Cardiac muscle cell (in vitro differentiated cells and primary cell): Measurements from ENCODE around the gene AXIN2. TPM values are rescaled to one million over a fixed set of nuclear protein-coding genes. Genes with fewer than 3 reads are reported as not detected.

Source experiments
- DNase-seq, 2 donors: peaks; one replicate each; pipeline versions ENCODE4 v3.0.0 to v3.0.0-alpha.2; 2010 to 2017; ENCODE audit warnings: low read depth in 1 of 2, low spot score in 1 of 2
- H3K27ac ChIP-seq: fragments of 200-600 bp; sonication (generic); 2 replicates; pipeline ENCODE4 v1.5.1; 2016
- H3K27me3 ChIP-seq: fragments of 200-600 bp; sonication (generic); 2 replicates; pipeline ENCODE4 v1.6.0; 2016; ENCODE audit warnings: control low read depth
- H3K36me3 ChIP-seq: fragments of 200-600 bp; sonication (generic); 2 replicates; pipeline ENCODE4 v1.5.1; 2016; ENCODE audit warnings: control low read depth
- H3K4me1 ChIP-seq: fragments of 200-600 bp; sonication (generic); 2 replicates; pipeline ENCODE4 v1.8.1; 2017; ENCODE audit warnings: low read depth, mild to moderate bottlenecking, mixed run types
- H3K4me3 ChIP-seq: fragments of 200-600 bp; sonication (generic); 2 replicates; pipeline ENCODE4 v1.5.1; 2016; ENCODE audit warnings: mild to moderate bottlenecking
- H3K9me3 ChIP-seq: fragments of 200-600 bp; sonication (generic); 2 replicates; pipeline ENCODE4 v1.5.1; 2017; ENCODE audit warnings: low read depth, mild to moderate bottlenecking, control low read depth
- polyA plus RNA-seq: library from polyadenylated mRNA; unstranded; fragments of >200 nt; fragmentation: Nextera tagmentation; extraction: Ambion mirVana; gene quantifications from 2 replicates; pipeline ENCODE4 v1.2.1, GENCODE V29; 2016
- total RNA-seq: library from RNA; depleted of rRNA; stranded (reverse); fragments of >200 nt; gene quantifications from 2 replicates; pipeline ENCODE4 v1.2.3, GENCODE V29; 2016
- TF ChIP-seq, protein P1 (sequence below): IDR thresholded peaks from 2 replicates; pipeline ENCODE4 v1.5.1; 2012; ENCODE audit warnings: low read depth, mild to moderate bottlenecking, low read length

Gene AXIN2
- total and polyA plus RNA-seq, 2 experiments from 2014 or later, result 22.3 to 35.4 TPM

DNA sequence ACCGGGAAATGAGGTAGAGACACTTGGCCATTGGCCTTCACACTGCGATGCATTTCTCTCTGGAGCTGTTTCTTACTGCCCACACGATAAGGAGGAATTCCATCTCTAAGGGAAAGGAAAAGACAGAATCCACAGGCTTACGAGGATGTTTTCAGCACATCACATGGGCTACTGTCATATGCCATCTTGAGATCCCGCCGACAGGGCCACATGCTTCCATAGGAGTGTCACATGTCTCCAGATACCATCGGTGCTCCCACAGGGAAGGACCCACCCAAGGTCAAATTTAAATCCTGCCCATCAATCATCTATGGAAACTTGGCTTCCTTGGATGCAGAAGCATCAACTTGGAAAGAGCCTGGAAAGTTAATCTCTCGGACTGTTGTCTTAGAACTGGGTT, 20.0 kb downstream of the AXIN2 start:
- DNase-seq, result no peak
- H3K9me3 ChIP-seq, result no peaks in the 10 kb centered on the region
- TF ChIP-seq, protein P1, sequence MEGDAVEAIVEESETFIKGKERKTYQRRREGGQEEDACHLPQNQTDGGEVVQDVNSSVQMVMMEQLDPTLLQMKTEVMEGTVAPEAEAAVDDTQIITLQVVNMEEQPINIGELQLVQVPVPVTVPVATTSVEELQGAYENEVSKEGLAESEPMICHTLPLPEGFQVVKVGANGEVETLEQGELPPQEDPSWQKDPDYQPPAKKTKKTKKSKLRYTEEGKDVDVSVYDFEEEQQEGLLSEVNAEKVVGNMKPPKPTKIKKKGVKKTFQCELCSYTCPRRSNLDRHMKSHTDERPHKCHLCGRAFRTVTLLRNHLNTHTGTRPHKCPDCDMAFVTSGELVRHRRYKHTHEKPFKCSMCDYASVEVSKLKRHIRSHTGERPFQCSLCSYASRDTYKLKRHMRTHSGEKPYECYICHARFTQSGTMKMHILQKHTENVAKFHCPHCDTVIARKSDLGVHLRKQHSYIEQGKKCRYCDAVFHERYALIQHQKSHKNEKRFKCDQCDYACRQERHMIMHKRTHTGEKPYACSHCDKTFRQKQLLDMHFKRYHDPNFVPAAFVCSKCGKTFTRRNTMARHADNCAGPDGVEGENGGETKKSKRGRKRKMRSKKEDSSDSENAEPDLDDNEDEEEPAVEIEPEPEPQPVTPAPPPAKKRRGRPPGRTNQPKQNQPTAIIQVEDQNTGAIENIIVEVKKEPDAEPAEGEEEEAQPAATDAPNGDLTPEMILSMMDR, result no peak
- no peaks in the 10 kb centered on the region for H3K27me3 ChIP-seq
- H3K4me3 ChIP-seq, result no peak overlapping the region
- H3K27ac ChIP-seq, result peak overlapping the region; percentile 15
- peaks cover 19% of the 10 kb centered on the region for H3K4me1 ChIP-seq
- peaks cover 36% of the 10 kb centered on the region for H3K36me3 ChIP-seq

DNA sequence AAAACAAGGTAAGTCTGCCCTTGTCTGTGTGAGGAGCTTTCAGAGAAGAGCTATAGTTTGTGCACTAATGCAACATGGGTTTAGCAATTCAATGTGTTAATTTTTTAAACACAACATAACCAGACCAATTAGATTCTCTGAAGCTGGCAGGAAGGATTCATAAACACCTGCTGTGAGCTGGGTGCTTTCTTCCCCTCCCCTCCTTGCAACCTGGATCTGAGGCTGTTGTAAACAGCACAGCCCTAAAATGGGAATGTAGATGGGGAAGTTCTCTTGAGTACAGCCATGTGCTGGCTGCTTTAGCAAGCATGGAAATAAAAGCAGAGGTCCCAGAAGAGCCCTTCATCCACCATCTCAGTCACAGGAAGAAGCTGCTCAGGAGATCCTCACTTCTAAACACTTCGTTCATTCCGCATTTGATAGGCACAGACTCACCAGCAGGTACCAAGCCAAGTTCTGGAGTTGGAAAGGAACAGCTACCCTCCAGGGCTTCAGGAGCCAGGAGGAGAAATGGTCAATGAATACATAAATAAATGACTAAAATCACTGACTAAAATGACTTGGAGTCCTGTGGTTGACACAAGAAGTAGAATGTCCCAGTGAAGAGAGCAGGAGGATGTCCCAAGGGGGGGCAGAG, 21.7 kb downstream of the AXIN2 start:
- H3K27me3 ChIP-seq, result no peaks in the 10 kb centered on the region
- TF ChIP-seq, protein P1, result no peak
- DNase-seq, result no peak
- H3K36me3 ChIP-seq, result peaks cover 53% of the 10 kb centered on the region
- H3K9me3 ChIP-seq, result no peaks in the 10 kb centered on the region
- H3K27ac ChIP-seq, result no peak overlapping the region
- no peak overlapping the region for H3K4me3 ChIP-seq
- peaks cover 12% of the 10 kb centered on the region for H3K4me1 ChIP-seq

DNA sequence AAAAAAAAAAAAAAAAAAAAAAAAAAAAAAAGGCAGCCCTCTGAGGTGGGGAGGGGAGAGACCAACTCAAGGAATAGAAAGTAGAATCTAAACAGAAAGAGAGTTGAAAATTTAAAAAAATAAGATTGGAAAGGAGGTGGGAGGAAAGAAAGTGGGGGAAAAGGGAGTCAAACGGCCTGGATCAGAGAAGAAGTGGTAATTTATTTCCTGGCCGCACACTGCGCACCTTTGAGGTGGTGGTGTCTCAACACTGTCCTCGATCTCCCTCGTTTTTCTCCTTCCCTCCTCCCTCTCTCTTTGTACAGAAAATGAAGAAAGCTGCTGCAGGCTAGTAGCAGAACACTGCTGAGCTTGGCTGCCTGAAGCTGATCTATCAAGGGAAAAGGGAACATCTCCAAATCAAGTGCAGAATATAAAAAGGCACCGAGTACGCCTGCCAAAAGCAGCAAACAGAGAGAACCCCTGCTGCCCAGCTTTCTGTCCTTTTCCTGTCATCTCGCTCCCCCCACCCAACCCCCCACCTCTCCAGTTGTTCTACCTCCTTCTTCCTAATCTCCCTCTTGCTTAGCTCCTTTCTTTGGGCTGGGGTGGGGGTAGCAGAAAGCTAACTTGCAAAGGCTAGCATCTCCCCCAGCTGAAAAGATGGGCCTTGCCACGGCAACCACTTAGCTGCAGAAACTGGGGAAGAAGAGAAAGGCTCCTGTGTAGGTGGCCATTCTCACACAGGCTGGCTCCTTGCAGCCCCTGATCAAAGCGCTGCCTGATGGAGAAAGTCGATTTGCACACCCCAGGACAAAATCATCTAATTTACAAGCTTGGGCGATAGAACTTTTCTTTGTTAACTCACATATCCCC, 22.5 kb downstream of the AXIN2 start:
- Histone ChIP-seq H3K4me1 (peaks cover 12% of the 10 kb centered on the region), H3K4me3 (no peak overlapping the region), H3K36me3 (peaks cover 61% of the 10 kb centered on the region), H3K9me3 (no peaks in the 10 kb centered on the region), H3K27ac (no peak overlapping the region), H3K27me3 (no peaks in the 10 kb centered on the region)
- TF ChIP-seq, protein P1, result no peak
- no peak for DNase-seq

DNA sequence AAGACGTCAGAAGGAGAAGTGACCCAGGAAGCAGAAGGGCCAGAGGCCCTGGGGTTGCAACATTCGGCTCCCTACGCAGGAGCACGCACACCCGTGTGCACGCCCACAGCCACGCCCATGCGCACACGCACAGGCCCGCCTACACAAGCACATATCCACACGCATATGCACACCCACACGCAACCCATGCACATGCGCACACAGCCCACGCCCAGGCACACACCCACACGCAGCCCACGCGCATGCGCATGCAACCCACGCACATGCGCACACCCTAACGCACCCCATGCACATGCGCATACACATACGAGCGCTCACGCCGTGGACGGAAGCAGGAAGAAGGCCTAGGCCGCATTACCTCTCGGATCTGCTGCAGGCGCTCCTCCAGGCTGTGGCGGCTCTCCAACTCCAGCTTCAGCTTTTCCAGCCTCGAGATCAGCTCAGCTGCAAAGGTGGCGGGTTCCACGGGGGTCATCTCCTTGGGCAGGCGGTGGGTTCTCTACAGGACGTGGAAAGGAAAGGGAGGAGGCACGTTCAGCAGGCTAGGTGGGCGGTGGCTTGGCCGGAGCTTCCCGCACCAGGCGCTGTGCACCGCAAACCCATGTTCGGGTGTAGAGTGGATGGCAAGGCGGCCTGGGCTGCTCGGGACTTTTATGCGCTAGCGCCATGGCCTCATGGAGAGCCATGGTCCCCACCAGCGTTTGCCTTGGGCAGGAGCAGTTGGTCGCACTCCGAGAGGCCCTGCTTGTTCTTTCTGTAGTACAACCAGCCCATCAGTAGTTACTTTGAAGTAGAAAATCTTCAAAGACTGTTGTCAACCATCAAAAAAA, 23.4 kb downstream of the AXIN2 start:
- DNase-seq, result no peak
- Histone ChIP-seq H3K27me3 (no peaks in the 10 kb centered on the region), H3K27ac (no peak overlapping the region), H3K4me3 (no peak overlapping the region), H3K36me3 (peaks cover 67% of the 10 kb centered on the region), H3K9me3 (no peaks in the 10 kb centered on the region), H3K4me1 (peaks cover 7% of the 10 kb centered on the region)
- TF ChIP-seq, protein P1, result no peak

DNA sequence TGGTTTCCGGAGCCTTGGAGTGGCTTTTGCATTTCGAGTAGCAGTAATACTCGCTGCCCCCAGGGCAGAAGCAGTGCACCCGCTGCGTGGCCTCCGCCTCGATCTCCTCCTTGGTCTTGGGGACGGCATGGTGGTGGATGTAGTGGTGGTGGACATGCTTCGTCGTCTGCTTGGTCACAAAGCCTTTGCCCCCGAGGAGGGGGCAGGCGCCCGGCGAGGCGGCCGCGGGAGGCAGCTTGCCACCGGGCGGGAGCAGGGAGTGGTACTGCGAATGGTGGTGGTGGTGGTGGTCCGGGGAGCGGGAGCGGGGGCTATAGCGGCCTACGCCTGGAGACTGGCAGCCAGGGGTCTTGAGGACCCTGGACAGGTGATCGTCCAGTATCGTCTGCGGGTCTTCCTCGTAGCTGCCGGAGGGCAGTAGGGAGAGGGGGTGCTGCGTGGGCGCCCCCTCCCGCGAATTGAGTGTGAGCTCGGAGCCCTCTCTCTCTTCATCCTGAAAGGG, 24.1 kb downstream of the AXIN2 start:
- Histone ChIP-seq H3K27me3 (no peaks in the 10 kb centered on the region), H3K9me3 (no peaks in the 10 kb centered on the region), H3K4me1 (peaks cover 2% of the 10 kb centered on the region), H3K4me3 (no peak overlapping the region), H3K27ac (no peak overlapping the region), H3K36me3 (peaks cover 69% of the 10 kb centered on the region)
- TF ChIP-seq, protein P1, result no peak
- DNase-seq, result no peak
